ENCODE data around the gene ZNF189.

Gene ZNF189

GRCh38 chr9:101457003-101457402 lies 58.4 kb downstream of the ZNF189 start:
- intact Hi-C loops (cut with micrococcal nuclease): no loop called here
- Mint-ChIP-seq H3K4me1 (ENCODE audit: low read depth) (no peaks in the 10 kb centered on the region), H3K27me3 (peaks cover 2% of the 10 kb centered on the region), H3K9me3 (peaks cover 10% of the 10 kb centered on the region), H3K27ac (no peak overlapping the region), H3K4me3 (no peak overlapping the region), H3K36me3 (ENCODE audit: low read depth) (no peaks in the 10 kb centered on the region)

- no peaks in the 10 kb centered on the region for H3K36me3 Mint-ChIP-seq (ENCODE audit: low read depth)
- peaks cover 2% of the 10 kb centered on the region for H3K27me3 Mint-ChIP-seq
- no peaks in the 10 kb centered on the region for H3K4me1 Mint-ChIP-seq (ENCODE audit: low read depth)
- no peaks in the 10 kb centered on the region for H3K9me3 Mint-ChIP-seq
- H3K4me3 Mint-ChIP-seq: no peak overlapping the region
- intact Hi-C loops (cut with micrococcal nuclease): loop anchor here (1.0 kb wide), 1 partner anchor 71 kb away; no protein-coding TSS in a partner anchor
- no peak overlapping the region for H3K27ac Mint-ChIP-seq
Measured at GRCh38 chr9:101458963-101459631, 60.4 kb downstream of the ZNF189 start.
